ENCODE measurements around the gene EMX1.

The EMX1 gene

DNA sequence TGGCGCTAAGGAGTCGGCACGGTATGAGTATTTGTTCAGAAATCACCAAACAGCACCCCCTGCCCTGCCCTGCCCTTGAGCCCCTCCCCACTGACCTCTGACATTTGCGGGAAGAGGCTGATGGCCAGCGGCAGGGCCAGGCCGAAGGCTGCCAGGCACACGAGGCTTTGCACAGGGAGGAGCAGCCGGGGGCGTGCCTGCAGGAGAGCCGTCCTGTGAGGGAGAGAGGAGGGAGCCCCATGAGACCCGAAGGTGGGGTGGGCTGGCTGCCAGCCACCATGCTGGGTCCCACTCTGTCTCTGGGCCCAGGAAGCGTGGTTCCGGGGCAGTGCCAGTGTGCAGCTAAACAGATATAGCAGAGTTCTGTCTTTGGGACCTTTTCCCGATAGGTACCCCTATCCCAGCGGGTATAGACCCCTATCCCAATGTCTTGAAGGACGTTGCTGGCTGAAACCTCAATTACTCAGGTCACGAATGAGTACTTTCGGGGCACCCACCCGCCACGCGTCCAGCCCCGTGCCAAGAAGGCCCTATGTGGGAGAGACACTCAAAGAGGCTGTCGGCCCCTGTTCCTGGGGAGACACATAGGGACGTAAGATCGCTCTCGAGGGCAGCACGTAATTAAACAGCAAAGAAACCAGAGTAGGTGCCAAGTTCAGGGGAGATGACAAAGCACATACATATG, 43.9 kb downstream of the EMX1 start:
- no peak for DNase-seq

DNA sequence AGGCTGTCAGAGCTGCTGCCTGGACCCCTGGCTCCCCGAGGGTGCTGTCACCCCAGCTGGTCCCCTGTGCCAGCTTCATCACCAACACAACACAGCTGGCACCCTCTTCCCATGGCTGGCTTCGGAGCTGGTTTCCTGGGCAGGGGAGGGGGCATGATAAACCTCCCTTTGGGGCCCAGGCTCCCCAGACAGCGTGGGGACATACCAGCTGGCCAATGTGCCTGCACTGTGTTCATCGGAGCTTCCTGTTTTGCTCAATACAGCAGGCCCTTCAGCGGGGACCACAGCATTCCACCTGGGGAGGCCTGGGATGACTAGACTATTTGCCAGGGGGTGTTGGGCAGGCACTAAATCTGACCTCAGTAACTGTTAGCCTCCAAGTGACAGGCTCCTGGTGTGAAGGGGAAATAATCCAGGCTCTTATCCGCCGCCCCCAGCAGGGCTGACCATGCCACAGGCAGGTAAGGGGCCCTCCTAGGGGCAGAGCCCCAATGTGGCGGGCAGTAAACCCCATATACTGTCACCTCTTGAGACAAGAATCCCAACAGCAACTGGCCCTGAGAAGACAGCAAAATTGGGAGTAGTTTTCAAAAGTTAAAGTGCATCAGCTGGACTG, 44.6 kb downstream of the EMX1 start:
- DNase-seq = no peak

DNA sequence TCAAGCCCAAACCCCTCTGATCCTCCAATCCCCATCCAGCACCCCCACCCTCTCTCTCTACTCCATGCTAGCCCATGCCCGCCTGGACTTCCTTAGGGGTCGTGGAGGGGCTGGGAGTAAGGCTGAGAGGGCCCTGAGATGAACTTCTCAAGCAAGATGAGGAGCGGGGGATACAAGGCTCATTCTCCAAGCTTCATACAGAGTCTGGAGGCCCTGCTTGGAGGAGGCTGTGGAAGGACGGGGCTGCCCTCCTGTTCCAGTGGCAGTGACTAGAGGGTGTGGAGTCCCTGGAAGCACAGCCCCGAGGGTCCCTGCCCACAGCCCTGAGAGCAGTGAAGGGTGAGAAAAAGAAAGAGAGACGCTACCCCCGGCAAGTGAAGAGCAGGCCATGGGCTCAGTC, 45.6 kb downstream of the EMX1 start:
- DNase-seq = no peak

DNA sequence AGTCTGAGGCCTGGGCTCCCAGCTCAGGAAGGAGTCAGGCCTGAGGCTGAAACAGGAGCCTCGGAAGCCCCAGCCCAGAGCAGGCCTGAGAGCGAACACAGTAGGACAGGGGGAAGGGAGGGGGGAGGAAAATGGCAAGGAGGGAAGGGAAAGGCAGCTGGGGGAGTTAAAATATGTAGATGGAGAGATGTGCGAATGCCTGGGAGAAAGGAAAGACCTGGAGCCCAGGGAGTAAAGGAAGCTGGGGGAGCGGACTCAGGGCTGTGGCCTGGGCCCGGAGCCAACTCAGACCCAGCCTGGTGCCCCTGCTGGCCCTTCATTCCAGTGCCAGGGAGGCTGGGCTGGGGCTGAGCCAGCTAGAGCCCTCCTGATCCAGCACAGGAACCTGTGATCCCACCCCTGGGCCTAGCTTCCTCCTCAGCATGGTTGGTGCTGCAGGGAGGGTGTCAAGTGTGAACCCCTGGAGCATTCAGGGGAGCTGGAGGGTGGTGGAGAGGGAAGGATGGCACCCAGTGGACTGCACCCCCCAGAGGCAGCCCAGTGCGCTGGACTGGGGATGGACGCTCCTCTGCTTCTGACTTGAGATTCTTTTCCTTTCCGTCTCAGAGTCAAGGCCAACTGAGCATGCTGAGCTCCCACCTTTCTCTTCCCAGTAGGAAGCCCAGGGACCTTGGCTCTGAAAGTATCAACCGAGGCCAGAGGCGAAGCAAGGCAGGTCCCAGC, 46.3 kb downstream of the EMX1 start:
- DNase-seq = no peak

DNA sequence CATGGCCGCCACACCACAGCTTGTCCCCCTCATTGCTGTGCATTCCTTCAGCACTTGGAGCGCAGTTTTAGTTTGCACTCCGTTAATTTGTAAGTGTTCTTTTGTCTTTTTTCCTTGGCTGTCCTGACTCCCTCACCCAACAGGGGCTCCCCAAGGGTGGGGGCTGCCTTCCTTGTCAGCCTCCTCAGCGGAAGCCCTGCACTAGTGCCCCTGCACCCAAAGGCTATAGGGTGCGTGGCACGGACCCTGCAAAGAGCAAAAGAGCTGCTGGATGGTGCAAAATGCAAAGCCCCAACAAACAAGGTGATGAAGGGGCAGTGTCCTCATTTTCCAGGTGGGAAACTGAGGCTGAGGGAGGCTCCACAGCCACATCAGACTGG, 46.8 kb downstream of the EMX1 start:
- no peak for DNase-seq

DNA sequence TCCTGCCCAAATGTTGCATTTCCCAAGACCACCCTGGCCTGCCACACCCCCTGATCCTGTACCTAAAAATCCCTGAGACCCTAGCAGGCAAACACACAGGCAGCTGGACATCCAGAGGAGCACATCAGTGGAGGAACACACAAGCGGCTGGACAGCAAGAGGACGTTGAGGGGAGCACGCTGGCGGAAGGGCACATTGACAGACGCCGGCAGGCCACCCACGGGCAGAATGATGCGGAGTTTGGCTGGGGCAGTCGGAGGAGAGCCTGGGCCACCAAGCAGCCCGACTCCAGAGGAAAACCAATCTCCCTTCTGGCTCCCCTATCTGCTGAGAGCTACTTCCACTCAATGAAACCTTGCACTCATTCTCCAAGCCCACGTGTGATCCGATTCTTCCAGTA, 47.7 kb downstream of the EMX1 start:
- DNase-seq = no peak

DNA sequence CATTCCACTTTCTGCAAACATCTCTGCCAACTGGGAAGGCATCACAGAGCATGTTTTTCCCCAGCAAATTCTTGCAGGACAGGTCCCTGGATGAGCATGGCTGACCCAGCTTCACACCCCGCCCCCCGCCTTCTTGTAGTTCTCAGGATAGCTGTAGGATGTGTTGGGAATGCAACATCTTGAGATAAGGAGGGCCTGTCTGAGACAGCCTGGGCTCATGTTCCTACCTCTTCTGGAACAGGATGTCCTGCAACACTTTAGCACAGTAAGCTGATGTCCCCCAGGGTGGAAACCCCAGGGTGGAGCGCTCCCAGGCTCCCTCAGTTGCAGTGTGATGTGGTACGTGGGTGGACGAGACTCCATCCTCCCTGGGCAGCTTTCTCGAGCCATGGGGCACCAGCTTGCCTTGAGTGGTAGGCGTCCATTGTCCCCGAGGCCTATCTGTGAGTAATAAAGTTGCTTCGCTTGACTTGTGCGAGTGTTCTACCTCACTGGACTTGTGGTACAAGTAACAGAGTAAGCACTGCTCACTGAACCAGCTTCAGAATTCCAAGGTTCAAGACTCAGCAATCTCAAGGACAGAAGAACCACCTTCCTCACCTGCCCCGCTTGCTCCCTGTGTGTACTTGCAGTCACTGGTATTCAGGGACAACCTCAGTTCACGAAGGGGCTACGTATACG, 48.6 kb downstream of the EMX1 start:
- no peak for DNase-seq

DNA sequence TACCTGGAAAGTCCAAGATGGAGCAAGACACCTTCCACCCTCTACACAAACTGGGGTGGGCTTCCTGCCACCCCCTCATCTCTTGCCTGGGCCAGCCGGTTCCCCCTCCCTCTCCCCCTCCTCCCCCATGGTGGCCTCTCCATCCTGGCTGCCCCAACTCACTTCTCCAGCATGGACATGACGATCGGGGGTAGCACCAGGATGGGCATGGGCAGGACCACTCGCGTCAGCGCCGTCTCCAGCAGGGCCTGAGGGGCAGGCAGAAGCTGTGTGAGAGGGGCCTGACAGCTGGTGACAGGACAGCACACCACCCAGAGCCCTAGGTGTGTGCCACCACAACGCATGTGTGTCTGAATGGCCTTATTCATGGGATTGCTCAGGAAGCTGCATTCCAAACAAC, 51.0 kb downstream of the EMX1 start:
- no peak for DNase-seq

DNA sequence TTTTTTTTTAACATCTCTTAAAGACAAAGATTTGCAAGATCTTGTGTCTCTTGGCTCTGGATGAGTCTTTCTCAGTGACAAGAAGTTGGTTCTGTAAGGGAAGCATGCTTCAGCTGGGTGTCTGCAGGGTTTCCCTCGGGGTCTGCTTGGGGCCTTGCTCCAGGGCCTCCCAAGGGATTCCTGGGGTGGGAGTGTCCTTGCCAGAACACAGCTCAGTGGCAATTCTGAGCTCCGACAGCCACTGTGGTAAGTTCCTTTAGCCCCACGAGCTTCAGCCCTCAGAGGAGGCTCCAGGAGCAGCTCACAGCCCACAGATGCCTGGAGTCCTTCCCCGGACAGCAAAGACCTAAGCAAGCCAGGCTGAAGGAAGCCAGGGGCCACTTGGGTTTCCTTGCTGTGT, 52.4 kb downstream of the EMX1 start:
- no peak for DNase-seq

DNA sequence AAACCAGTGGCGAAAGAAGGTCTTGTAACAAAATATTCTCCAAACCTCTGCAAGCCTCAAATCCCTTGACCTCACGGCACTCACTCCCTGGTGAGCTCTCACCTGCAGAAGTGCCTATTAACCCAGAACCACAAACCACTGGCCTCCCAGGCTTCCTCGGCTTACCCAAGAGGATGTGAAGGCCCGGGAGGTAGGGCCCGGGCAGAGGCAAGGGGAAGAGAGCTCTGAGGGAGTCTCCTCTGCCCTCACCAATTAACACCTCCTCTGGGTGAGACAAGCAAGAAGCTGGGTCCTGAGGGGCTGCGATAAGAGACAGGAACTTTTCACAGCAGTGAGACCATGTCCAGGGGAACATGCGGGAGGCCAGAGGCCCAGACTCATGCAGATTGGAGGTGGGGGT, 53.7 kb downstream of the EMX1 start:
- no peak for DNase-seq

DNA sequence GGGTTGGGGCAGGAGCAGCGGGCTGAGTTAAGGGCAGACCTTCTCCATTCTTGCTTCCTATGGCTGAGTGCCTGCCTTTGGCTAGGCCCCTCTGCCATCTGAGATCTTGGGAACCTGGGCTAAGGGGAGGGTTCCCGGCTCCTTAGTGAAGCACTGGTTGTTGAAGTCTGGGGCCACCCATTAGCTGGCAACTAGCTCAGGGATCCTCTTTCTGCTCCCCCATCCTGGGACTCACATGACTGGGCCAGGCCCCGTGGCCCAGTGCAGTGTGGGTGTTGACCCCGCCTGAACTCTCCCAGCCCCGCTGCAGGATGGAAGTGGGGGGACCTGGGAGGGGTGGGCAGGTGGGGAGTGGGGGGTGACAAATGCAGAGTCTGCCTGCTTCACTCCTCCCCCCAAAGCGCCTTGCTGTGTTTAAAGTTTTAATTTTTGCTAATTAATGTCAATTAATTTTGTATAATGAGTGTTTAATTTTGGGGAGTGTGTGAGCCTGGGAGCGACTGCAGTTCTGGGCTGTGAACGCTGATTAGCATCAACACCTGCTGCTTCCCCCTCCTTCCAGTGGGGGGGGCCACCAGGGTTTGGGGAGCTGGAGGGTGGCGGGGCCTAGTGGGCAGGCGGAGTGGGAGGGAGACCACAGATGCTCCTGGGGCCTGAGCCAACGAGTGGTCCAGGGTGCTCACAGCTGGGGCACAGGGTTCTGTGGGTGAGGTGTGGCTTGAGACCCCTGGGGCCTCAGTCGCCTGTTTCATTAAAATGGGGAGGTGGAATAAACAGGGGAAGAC, 55.2 kb downstream of the EMX1 start:
- no peak for DNase-seq

DNA sequence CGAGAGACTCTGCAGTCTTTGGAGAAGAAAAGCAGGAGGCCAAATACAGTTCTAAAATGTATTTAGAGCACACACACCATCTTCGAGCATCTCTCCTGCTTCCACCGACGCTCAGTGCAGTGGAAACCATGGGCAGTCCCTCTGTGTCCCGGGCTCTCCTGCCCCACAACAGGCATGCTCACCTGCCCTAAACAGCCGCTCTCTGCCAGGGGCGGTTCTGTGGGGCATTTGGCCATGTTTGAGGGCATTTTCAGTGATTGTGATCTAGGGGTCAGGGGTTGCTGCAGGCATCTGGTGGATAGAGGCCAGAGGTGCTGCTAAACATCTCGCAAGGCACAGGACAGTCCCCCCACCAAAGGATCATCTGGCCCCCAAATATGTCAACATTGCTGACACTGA, 55.8 kb downstream of the EMX1 start:
- DNase-seq = no peak

DNA sequence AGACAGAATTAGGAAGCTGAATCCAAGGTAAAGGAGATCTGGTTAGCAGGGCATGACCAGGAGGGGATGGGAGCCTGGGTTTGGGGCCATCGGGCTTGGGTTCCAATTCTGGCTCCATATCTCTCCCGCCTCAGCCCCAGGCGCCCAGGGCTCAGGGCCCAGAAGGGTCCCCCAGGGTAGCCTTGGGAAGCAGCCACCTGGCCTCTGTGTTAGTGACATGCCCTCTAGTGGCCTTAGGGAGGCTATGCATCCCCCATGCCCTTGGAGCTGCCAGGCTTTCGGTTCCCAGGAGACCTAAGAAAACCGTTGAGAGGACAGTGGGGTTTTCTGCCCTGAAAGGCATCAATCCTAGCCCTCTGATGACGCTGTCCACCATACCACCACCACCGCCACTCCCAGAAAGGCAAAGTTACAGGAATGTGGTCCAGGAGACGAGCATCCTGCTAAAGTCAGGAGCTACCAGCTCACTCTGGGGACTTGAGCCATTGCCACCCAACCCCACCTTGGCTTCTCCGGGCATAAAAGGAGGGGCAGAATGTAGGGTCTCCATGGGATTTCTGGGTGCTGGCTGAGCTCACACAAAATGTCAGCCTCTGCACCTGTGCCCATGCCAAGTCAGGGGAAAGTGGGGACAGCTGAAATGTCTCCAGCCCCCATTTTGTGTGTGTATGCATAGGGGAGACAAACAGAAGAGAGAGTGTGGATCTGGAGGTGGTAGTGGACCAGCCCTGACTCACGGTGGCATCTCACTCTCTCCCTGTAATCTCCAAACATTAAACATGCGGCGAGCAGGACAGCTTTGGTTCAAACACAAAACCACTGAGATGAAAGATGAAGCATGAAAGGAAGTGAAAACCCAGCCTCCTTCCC, 56.5 kb downstream of the EMX1 start:
- peak; percentile 37 for DNase-seq

DNA sequence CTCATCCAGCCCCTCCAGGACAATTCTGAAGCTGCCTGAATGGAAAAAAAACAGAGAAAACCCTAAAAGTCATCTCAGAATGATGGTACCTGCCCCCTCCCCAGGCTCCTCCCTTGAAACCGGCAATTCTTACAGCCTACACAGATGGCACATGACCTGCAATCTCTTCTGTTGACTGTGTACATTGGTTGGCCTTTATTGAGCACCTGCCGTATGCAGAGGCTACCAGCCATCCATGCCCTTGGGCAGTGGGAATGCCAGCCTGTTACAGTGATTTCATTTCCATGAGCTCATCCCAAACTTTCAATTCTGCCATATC, 57.1 kb downstream of the EMX1 start:
- no peak for DNase-seq

DNA sequence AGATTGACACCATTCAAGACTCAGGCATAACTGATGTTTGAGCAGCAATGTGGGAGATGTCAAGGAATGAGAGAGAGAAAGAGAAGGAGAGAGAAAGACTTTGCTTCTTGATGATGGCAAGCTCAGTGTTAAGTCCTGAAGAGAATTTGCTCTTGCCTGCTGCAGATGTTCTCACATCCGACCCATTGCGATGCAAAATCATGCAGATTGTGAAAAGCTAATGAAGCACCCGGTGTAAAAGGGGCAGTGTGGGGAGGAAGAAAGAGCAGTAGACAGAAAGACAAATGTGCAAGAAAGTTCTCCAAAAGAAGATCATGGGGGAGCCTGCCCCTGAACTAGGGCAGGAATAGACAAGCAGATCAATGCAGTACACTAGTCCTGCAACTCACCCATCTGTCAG, 57.7 kb downstream of the EMX1 start:
- DNase-seq = no peak

DNA sequence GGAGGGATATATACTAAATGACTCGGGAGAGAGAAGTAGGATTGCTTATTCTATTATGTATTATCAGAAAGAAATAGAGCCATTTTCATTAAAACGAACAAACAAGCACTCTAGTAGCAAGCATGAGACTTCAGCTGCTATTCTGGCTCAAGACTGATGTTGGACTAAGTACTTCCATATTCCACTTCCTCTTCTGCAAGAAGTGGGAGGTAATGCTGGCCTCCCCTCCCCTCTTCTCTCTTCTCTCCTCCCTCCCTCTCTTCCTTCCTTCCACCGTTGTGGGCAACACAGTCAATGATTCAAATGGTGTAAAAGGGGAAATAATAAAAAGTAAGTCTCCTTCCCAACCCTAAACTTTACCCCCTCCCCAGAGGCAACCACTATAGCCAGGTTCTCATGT, 62.6 kb downstream of the EMX1 start:
- no peak for DNase-seq

DNA sequence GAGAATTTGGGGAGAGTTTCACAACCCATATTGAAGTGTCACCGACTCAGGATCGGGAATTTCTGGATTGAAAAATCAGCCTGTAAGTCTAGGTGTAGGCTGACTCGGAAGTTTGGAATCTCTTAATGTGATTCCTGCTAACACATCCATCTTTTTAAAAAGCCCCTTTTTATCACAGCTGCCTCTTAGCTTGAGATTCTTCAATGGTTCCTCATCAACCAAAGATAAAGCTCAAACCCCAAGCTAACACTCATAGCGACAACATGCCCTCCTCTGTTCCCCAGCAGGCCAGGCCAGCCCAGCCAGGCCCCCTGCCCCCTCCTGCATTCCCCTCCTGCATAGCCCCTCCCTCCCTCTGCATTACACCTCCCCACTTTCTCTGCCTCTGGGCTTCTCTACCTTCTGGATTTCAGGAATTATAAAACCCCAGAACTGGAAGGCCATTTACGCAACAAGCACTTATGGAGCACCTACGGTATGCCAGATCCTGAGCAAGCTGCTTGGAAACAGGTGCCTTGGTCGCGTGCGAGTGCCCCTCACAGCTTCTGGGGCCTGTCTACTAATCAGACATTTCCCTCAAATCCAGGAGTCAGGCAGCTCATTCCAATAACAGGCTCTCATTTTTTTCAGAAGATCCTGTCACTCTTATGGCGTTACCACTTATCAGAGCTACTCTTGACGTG, 63.4 kb downstream of the EMX1 start:
- no peak for DNase-seq

DNA sequence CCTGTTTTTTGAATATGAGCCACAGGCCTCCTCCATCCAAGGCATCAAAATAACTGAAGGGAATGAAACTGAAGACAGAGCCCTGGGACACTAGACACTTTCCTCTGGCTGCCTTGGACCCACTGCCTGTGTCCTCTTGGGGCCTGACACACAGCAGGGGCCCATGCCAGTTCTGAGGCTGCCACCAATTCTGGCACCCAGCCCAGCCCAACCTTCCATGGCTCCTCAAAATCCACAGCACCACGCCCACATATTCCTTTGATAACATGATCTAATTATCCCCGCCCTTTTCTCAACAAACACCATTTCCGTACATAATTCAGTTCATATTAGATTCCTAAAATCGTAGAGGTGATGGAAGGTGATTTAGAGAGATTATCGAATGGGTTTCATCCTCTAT, 64.2 kb downstream of the EMX1 start:
- DNase-seq = no peak

DNA sequence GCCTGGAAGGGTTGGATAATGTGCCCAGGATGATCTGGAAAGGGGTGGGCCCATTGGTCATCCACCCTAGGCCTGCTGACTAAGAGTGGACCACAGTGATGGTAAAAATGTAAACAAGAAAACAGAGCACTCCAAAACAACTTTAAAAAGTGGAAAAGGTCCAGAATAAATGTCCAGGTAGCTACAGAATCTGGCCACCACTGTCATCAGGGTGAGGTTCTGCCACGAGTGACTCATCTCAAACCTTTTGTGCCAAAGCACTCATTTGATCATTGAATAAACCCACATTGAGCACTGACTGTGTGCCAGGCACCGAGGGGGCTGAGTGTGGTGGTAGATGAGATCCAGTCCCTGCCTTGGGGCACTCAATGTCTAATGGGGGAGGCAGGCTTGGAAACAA, 64.9 kb downstream of the EMX1 start:
- no peak for DNase-seq

DNA sequence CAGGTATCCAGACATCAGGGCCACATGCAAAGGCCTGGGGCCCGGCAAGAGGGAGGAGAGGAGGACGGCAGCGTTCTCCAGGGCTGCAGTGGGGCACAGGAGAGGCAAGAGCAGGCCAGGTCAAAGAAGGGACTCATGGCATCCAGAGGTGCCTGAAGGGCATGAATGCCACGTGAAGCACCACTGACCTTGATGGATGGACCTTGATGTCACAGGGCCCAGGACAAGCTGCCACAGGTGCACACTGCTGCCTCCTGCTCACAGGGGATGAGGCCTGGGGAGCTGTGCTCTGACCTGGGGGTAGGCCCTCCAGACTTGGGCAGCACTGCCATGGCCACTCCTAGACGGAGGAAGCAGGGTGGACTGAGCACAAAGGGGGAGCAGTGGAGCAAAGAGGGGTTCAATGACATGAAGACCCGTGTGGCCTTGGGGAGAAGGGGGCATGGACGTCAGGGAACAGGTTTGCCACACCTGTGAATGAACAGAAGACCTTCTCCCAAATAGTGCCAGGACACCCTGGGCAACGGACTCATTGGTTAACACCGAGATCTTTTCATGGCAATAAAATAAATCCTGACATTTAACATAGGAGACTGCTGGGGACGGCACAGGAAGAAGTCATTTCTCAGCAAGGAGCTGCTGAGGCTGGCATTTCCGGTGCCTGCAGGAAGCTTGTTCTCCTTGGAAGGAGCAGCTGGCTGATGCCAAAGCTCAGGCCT, 65.6 kb downstream of the EMX1 start:
- no peak for DNase-seq

Measured in activated T-cell treated with anti-CD3 and anti-CD28 coated beads, Interleukin-2, amount 50 U/mL, for 1 hour (primary cell).